Epithelial cell of proximal tubule (primary cell): ENCODE results near the gene SEPHS2. TPM values are rescaled to one million over a fixed set of nuclear protein-coding genes. Genes with fewer than 3 reads are reported as not detected.

Source experiments
- DNase-seq: peaks from one replicate; pipeline ENCODE4 v3.0.0-alpha.2; 2011; ENCODE audit warnings: low read depth
- H3K4me3 ChIP-seq: 2 replicates; pipeline ENCODE4 v1.5.1; 2011; ENCODE audit warnings: low read depth, mild to moderate bottlenecking, low read length
- CTCF ChIP-seq: conservative IDR thresholded peaks from 2 replicates; pipeline ENCODE4 v1.5.1; 2012; ENCODE audit warnings: low read depth, mild to moderate bottlenecking, low read length
- total RNA-seq: library from RNA; depleted of rRNA; stranded (reverse); fragments of >200 nt; gene quantifications from 2 replicates; pipeline ENCODE4 v1.2.3, GENCODE V29; 2015

Gene SEPHS2
- total RNA-seq, 1 donor from 2014 or later = 17.6 TPM

GRCh38 chr16:30414159-30414558, 31.5 kb downstream of the SEPHS2 start:
- no peak overlapping the region for H3K4me3 ChIP-seq
- no peak for DNase-seq
- TF ChIP-seq CTCF = no peak

GRCh38 chr16:30413112-30413806, 32.4 kb downstream of the SEPHS2 start:
- TF ChIP-seq CTCF = no peak
- no peak overlapping the region for H3K4me3 ChIP-seq
- peak; percentile 60 for DNase-seq

DNA sequence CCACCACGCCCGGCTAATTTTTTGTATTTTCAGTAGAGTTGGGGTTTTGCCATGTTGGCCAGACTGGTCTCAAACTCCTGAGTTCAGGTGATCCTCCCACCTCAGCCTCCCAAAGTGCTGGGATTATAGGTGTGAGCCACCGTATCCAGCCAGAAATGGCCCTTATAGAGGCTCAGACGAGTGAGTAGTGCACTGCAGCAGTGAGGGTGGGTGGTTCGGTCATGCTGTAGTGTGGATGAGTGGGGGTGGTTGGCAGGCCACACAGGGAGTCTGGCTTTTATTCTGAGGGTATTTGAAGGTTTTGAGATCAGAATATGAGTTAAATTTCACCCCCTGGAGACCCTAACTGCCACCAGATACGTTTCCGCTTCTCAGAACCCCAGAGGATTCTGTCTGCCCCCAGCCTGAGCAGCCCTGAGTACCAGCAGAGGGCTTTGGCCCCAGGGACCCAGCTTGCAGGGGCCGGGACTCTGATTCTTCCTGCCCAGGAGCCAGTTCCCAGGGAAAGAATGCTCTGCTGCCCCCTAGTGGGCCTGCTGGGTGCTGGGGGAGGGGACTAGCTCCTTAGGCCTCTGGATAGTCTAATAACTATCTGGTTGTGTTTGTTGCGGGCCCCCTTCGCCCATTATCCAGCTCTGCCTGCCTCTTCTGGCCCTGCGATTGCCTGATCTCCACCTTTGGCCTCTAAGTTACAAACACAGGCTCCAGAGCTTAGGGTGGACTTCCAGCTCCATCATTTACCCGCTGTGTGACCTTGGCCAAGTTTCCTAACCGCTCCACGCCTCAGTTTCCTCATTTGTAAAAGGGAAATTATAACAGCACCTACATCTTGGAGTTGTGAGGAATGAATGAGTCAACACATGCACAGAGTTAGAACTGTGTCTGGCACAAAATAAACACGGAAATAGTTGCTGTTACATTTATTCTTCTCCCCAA, 36.3 kb downstream of the SEPHS2 start:
- DNase-seq = no peak
- no peak overlapping the region for H3K4me3 ChIP-seq
- peak; percentile 97 for TF ChIP-seq CTCF

GRCh38 chr16:30407804-30408534, 37.7 kb downstream of the SEPHS2 start:
- peak overlapping the region; percentile 61 for H3K4me3 ChIP-seq
- no peak for TF ChIP-seq CTCF
- no peak for DNase-seq

- H3K4me3 ChIP-seq = peak within 1 kb of the TSS; percentile 61
- no peak for TF ChIP-seq CTCF
- DNase-seq = no peak
These were observed 38.4 kb downstream of the SEPHS2 start, which contains the start of gene ZNF771 for GRCh38 chr16:30407102-30407803. Gene ZNF771 (plus strand): TSS chr16:30407606. CDS start chr16:30408054, 448 bp downstream.

GRCh38 chr16:30406795-30407101, 38.9 kb downstream of the SEPHS2 start:
- DNase-seq = no peak
- H3K4me3 ChIP-seq = peak overlapping the region; percentile 61
- TF ChIP-seq CTCF = no peak
